Measurements from ENCODE around the gene LRRC72.

Gene LRRC72

GRCh38 chr7:16603633-16604032 lies 77.0 kb downstream of the LRRC72 start:
- Histone ChIP-seq H3K9ac (no peak overlapping the region), H3K27ac (no peak overlapping the region), H3K4me1 (no peaks in the 10 kb centered on the region), H3K4me3 (no peak overlapping the region), H3K36me3 (peaks cover 70 to 94% (median 80%) of the 10 kb centered on the region in 11 experiments), H3K27me3 (no peaks in the 10 kb centered on the region), H3K4me2 (no peak overlapping the region), H4K20me1 (no peaks in the 10 kb centered on the region), H3K9me3 (replicated peaks in 1 of 11) (no peaks in the 10 kb centered on the region)
- no peak for TF ChIP-seq Cebpa-rat (IDR thresholded peaks at IDR 0.05)

- Histone ChIP-seq H3K4me1 (no peaks in the 10 kb centered on the region), H3K27ac (no peak overlapping the region), H3K4me2 (no peak overlapping the region), H3K9me3 (replicated peaks in 1 of 11) (no peaks in the 10 kb centered on the region), H4K20me1 (no peaks in the 10 kb centered on the region), H3K36me3 (peaks cover 68 to 94% (median 81%) of the 10 kb centered on the region in 11 experiments), H3K4me3 (no peak overlapping the region), H3K27me3 (no peaks in the 10 kb centered on the region), H3K9ac (no peak overlapping the region)
- no peak for TF ChIP-seq Cebpa-rat (IDR thresholded peaks at IDR 0.05)
Measured at GRCh38 chr7:16604054-16604453, 77.4 kb downstream of the LRRC72 start.

- no peaks in the 10 kb centered on the region for H3K9me3 ChIP-seq (replicated peaks in 1 of 11)
- no peaks in the 10 kb centered on the region for H4K20me1 ChIP-seq
- H3K9ac ChIP-seq = no peak overlapping the region
- H3K27ac ChIP-seq = no peak overlapping the region
- H3K4me2 ChIP-seq = no peak overlapping the region
- no peak overlapping the region for H3K4me3 ChIP-seq
- no peaks in the 10 kb centered on the region for H3K27me3 ChIP-seq
- H3K4me1 ChIP-seq = peaks cover 0 to 7% (median 0%) of the 10 kb centered on the region in 10 experiments; a peak in 7 of 20 replicates
- H3K36me3 ChIP-seq = peaks cover 51 to 93% (median 76%) of the 10 kb centered on the region in 11 experiments
- no peak for TF ChIP-seq Cebpa-rat (IDR thresholded peaks at IDR 0.05)
Measured at GRCh38 chr7:16606704-16607103, 80.1 kb downstream of the LRRC72 start.

- Histone ChIP-seq H4K20me1 (no peaks in the 10 kb centered on the region), H3K4me2 (peak overlapping the region in 2 of 11 experiments; percentile 14 to 20; a peak in 1 of 22 replicates), H3K36me3 (peaks cover 30 to 89% (median 62%) of the 10 kb centered on the region in 11 experiments), H3K4me3 (no peak overlapping the region), H3K27me3 (no peaks in the 10 kb centered on the region), H3K9ac (no peak overlapping the region), H3K4me1 (peaks cover 0 to 7% (median 0%) of the 10 kb centered on the region in 10 experiments; a peak in 7 of 20 replicates), H3K27ac (no peak overlapping the region), H3K9me3 (replicated peaks in 1 of 11) (no peaks in the 10 kb centered on the region)
- TF ChIP-seq Cebpa-rat (IDR thresholded peaks at IDR 0.05) = no peak
Measured at GRCh38 chr7:16609842-16610450, 83.3 kb downstream of the LRRC72 start.

GRCh38 chr7:16611711-16612110 lies 85.1 kb downstream of the LRRC72 start:
- Histone ChIP-seq H3K4me3 (no peak overlapping the region), H3K9me3 (replicated peaks in 1 of 11) (no peaks in the 10 kb centered on the region), H3K27ac (no peak overlapping the region), H3K4me2 (no peak overlapping the region), H3K27me3 (no peaks in the 10 kb centered on the region), H3K36me3 (peaks cover 37 to 87% (median 61%) of the 10 kb centered on the region in 11 experiments), H3K9ac (no peak overlapping the region), H4K20me1 (no peaks in the 10 kb centered on the region), H3K4me1 (peaks cover 0 to 7% (median 0%) of the 10 kb centered on the region in 10 experiments; a peak in 7 of 20 replicates)
- TF ChIP-seq Cebpa-rat (IDR thresholded peaks at IDR 0.05) = no peak

- no peak overlapping the region for H3K9ac ChIP-seq
- no peaks in the 10 kb centered on the region for H3K9me3 ChIP-seq (replicated peaks in 1 of 11)
- no peaks in the 10 kb centered on the region for H4K20me1 ChIP-seq
- H3K4me2 ChIP-seq = no peak overlapping the region
- TF ChIP-seq Cebpa-rat (IDR thresholded peaks at IDR 0.05) = no peak
- no peak overlapping the region for H3K27ac ChIP-seq
- no peak overlapping the region for H3K4me3 ChIP-seq
- no peaks in the 10 kb centered on the region for H3K27me3 ChIP-seq
- H3K36me3 ChIP-seq = peaks cover 30 to 88% (median 54%) of the 10 kb centered on the region in 11 experiments
- peaks cover 0 to under 1% (median 0%) of the 10 kb centered on the region in 10 experiments; a peak in 1 of 20 replicates for H3K4me1 ChIP-seq
Measured at GRCh38 chr7:16615228-16615627, 88.6 kb downstream of the LRRC72 start.

GRCh38 chr7:16616122-16616521 lies 89.5 kb downstream of the LRRC72 start:
- no peaks in the 10 kb centered on the region for H3K4me1 ChIP-seq
- no peaks in the 10 kb centered on the region for H3K9me3 ChIP-seq (replicated peaks in 1 of 11)
- H3K27me3 ChIP-seq = no peaks in the 10 kb centered on the region
- no peak overlapping the region for H3K4me3 ChIP-seq
- H3K36me3 ChIP-seq = peaks cover 30 to 86% (median 53%) of the 10 kb centered on the region in 11 experiments
- no peak overlapping the region for H3K4me2 ChIP-seq
- no peaks in the 10 kb centered on the region for H4K20me1 ChIP-seq
- no peak overlapping the region for H3K27ac ChIP-seq
- H3K9ac ChIP-seq = no peak overlapping the region
- TF ChIP-seq Cebpa-rat (IDR thresholded peaks at IDR 0.05) = no peak

GRCh38 chr7:16616542-16616941 lies 89.9 kb downstream of the LRRC72 start:
- Histone ChIP-seq H3K36me3 (peaks cover 31 to 86% (median 53%) of the 10 kb centered on the region in 11 experiments), H3K9me3 (replicated peaks in 1 of 11) (no peaks in the 10 kb centered on the region), H3K4me2 (no peak overlapping the region), H3K9ac (no peak overlapping the region), H3K27ac (no peak overlapping the region), H3K27me3 (no peaks in the 10 kb centered on the region), H4K20me1 (no peaks in the 10 kb centered on the region), H3K4me1 (no peaks in the 10 kb centered on the region), H3K4me3 (no peak overlapping the region)
- no peak for TF ChIP-seq Cebpa-rat (IDR thresholded peaks at IDR 0.05)

- no peaks in the 10 kb centered on the region for H4K20me1 ChIP-seq
- H3K9ac ChIP-seq = no peak overlapping the region
- H3K4me3 ChIP-seq = no peak overlapping the region
- H3K27me3 ChIP-seq = no peaks in the 10 kb centered on the region
- no peak overlapping the region for H3K4me2 ChIP-seq
- no peak for TF ChIP-seq Cebpa-rat (IDR thresholded peaks at IDR 0.05)
- H3K27ac ChIP-seq = no peak overlapping the region
- H3K36me3 ChIP-seq = peaks cover 37 to 92% (median 67%) of the 10 kb centered on the region in 11 experiments
- H3K4me1 ChIP-seq = peaks cover 0 to 4% (median 0%) of the 10 kb centered on the region in 10 experiments; a peak in 1 of 20 replicates
- H3K9me3 ChIP-seq (replicated peaks in 1 of 11) = no peaks in the 10 kb centered on the region
Measured at GRCh38 chr7:16619979-16620408, 93.4 kb downstream of the LRRC72 start.

GRCh38 chr7:16626388-16626787 lies 99.8 kb downstream of the LRRC72 start:
- Histone ChIP-seq H3K9me3 (replicated peaks in 1 of 11) (no peaks in the 10 kb centered on the region), H3K4me2 (no peak overlapping the region), H3K27me3 (no peaks in the 10 kb centered on the region), H3K4me3 (no peak overlapping the region), H4K20me1 (no peaks in the 10 kb centered on the region), H3K9ac (no peak overlapping the region), H3K36me3 (peaks cover 15 to 74% (median 42%) of the 10 kb centered on the region in 11 experiments; a peak in 20 of 22 replicates), H3K4me1 (peaks cover 0 to 4% (median 0%) of the 10 kb centered on the region in 10 experiments; a peak in 1 of 20 replicates), H3K27ac (no peak overlapping the region)
- no peak for TF ChIP-seq Cebpa-rat (IDR thresholded peaks at IDR 0.05)
